Posterior cingulate gyrus (tissue), 11 donors: ENCODE measurements around the gene RFC3.
A peak's percentile ranks its signal among the peaks of the same experiment; 100 is the strongest.

Experiments used
- DNase-seq, 10 donors: peaks; one replicate each; pipeline versions ENCODE4 v3.0.0 to v3.0.0-alpha.2; 2020 to 2021; ENCODE audit warnings: mixed read lengths in 3 of 10
- intact Hi-C: fragments of 100-400 bp; cut with DNase I; formaldehyde crosslinking; loops from one replicate; pipeline ENCODE4 v1.15.1; 2023

Gene RFC3

DNA sequence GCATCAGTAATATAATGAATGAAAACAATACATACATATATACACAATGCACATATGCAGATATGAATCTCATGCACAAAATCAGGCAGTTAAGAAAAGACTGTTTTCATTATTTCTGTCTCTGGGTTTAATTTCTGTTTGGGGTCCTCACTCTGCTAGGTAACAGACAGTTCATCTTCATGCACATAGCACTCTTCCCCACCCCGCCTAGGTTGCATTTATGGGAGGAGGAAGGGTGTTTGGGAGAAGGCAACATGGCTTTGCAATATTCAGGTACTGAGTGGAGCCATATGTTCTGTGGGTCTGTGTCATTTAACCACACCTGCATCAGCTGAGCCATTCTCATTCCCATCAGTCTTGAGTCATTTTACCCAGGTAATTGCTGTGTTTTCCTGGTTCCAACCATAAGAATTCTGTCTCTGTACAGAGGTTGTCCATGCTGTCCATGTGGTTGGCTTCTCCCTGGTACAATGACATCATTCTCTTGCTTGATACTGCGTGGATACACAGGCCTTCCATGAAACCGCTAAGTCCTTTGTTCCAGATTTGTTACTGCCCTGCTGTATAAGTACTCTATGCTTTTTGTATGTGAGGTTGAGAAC is 45.3 kb downstream of the RFC3 start:
- DNase-seq: no peak
- intact Hi-C loops: no loop called here

DNA sequence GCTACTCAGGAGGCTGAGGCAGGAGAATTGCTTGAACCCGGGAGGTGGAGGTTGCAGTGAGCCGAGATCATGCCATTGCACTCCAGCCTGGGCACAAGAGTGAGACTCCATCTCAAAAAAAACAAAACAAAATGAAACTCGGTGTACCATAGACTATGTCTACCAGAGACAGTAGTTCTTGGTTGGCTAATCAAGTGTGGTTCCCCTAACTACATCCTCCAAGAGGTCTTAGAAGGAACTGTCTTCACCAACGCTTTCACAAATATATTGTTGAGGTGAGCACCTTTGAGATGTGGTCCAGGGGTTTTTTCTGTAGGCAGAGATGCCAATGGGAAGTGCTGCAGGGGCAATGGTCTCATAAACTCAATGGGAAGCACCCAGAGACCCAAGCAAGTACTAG is 48.0 kb downstream of the RFC3 start:
- intact Hi-C loops: no loop called here
- no peak for DNase-seq

DNA sequence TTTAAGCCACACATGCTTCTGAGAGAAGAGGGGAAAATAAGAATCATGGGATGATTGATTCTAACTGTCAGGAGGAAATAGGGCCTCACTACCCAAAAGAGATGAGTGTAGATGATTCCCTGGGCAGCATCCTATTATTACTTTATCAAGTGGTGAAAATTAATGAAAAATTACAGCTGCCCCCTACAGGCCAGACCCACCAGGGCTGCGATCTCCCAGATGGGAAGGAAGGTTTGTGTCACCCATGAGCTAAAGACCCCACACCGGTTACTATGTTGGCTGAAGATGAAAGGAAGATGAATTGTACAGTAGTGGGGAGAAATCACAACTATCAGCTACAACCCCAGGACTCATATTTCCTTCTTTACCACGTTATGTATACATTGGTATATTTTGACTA is 49.5 kb downstream of the RFC3 start:
- no peak for DNase-seq
- intact Hi-C loops: no loop called here

DNA sequence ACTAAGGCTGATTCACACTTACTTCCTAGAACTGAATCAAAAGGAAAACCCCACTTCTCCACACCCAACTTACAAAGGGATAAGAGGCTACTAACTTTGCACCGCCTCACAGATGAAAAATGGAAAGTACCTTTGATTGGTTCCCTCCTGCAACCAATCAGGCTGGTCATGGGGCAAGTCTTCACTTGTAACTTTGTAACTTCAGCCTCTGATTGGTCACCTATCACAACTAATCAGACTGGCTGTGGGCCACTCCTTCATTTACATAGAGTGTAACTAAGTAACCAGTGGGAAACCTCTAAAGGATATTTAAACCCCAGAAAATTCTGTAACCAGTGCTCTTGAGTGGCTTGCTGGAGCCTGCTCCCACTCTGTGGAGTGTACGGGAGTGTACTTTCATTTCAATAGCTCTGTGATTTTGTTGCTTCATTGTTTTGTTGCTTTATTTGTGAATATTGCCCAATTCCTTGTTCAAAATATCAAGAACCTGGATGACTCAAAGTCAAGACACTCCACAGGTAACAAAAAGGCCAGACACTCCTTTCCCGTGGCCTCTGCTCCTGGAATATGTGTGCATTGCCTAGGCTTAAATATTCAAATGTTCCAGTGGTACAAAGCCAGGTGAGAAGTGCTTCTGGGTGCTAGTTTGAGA is 50.5 kb downstream of the RFC3 start:
- intact Hi-C loops: no loop called here
- no peak for DNase-seq

DNA sequence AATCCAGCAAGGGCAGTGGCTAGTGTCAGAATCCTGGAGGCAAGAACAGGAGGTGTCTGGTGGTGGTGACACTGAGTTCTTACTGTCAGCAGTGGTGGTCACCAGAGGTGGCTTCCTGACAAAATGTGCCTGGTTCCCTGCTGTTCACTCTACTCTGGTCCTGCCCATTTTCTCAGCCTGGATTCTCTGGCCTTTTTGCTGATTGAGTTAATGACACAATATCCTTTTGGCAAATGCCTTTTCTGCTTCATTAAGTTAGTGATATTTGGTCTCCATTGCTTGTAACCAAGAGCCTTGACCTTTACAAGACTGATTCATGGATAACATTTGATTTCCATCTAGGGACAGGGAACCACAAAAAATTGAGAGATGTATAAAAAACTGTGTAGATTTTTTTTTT is 51.1 kb downstream of the RFC3 start:
- DNase-seq: no peak
- intact Hi-C loops: no loop called here

DNA sequence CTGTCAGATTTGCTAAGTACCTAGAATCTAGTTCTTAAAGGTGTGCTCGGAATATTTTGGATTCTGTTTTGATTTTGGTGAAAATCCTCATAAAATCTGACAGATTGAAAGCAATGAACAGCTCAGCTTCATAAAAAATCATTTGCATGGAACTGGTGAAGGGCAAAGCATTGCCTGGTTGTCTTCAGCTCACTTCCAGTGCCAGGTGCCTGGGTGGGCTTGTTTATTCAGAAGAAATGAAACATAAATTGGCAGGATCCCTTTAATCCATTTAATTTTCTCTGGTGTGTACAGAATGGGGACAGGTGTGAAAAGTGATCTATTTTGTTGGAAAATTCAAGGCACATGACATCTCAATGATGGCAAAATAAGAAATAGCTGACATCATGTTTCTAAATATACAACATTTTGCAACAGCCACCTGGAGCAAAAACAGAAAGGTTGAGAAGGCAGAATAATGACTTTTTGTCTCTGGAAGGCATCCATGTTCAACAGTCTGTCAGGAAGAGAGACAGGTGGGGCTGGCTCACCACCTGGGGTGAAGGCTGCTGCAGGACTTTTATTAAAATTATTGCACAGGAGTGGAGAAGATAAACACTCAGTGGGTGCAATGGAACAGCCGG is 52.2 kb downstream of the RFC3 start:
- intact Hi-C loops: no loop called here
- DNase-seq: no peak

DNA sequence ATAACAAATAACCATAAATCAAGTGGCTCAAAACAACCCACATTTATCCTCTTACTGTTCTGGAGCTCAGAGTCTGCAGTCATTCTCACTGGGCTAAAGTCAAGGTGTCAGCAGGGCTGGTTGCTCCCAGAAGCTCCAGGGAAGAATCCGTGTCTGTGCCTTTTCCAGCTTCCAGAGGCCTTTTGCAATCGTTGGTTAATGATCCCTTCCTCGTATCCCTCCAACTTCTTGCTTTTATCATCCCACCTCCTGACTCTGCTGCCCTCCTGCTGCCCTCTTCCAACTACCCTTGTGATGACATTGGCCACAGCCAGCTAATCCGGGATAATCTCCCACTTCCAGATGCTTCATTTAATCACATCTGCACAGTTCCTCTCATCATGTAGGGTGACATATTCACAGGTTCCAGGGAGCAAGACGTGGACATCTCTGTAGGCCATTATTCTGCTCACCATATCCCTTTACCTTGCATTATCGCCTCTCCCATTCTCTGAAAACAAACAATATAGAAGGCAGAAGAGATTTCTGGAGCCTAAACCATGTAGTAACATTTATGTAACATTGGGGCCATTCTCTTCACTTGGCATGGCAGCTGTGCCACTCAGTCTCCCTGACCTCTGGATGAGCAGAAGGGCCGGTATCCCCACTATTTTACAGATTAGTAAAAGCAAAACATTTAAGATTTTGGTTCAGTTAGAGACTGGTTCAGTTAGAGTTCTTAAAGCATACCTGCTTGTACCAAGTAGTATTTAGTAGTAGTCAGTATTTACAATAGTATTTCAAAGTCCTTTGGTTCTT is 53.5 kb downstream of the RFC3 start:
- DNase-seq: no peak
- intact Hi-C loops: no loop called here

DNA sequence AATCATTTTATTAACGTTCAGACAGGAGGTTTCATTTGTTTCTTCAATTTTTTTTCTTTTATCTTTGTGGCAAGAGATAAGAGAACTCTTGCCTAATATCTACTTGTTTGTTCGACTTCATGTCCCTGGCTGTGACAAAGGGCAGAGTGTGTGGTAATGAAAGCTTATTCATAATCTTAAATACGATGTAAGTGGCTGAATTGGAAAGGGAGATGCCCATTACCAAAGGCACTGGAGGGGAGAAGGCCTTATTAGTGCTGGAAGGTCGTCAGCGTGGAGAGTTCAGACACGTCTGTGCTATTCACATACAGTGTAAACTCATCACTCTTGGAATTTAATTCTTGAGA is 54.0 kb downstream of the RFC3 start:
- DNase-seq: no peak
- intact Hi-C loops: no loop called here

DNA sequence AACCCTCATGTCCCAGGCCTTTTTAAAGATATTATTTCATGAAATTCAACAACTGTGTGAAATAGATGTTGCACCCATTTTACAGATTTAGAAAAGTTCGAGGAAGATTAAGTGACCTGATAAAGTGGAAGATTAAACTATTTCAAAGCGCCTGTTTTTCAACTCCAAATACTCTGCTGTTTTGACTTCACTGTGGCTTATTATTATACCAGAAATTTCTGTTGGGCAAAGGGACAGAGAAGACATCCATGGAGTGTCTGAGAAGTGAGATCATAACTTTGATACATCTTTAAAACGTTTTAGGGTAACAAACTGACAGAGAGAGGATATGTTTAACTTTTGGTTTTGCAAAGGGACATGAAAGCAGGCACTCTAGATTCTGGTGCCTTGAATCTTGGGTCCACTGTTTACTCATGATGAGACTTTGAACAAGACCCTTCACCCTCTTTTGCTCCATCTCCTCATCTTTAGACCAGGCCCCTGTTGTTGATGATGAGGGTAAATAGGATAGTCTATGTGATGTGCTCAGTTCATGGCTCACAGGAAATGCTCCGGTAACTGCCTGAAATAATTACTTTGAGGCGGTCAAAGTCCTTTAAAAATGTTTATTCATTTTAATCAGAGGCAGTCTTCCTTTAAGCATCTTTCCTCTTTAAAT is 55.4 kb downstream of the RFC3 start:
- no peak for DNase-seq
- intact Hi-C loops: no loop called here

DNA sequence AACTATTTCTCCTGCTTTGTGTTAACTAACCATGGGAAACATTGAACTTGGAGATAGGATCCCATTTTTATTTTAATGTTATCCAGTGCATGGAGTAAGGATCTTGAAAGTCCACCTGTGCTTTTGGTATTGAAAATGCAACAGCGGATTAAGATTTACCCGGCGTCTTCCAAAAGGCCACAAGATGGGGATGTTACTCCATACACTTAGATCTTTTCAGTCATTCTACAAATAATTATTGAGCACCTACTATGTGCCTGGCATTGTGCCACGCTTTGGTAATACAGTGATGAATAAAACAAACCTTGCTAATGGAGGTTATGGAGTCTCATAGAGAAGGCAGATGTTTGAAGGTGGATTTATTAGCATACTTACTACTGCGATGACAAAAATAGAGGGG is 56.9 kb downstream of the RFC3 start:
- DNase-seq: no peak
- intact Hi-C loops: no loop called here

DNA sequence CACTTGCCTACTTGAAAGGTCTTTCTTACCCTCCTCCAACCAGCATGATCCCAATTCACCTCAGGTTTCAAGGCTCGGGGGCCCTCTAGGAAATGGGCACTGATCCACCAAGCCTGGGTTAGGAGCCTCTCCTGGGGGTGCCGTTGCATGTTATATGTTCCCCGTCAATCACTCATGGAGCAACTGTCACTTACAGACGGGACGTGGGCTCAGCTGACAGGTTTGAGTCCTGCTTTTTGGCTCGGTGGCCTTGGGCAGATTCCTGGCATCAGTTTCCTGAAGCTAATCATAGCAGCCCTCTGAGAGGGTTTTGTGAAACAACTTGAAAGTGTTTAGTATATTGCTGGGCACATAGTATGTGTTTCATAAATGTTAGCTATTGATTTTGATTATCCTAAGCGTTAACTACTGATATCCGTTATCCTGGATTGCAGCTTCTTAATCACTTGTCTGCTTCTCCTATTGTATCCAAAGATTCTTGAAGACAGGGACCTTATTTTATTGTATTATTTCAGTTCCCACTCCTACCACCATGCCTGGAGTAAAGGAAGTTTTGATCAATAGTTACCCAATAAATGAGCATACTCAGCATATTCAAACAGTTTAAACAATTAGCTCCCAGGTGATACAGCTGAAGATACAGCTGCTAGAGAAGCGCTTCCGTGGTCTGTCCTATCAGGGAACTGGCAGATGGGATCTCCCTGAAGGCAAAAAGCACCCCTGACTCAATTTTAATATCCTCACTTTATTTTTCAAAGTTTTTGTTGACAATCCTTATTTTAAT is 57.9 kb downstream of the RFC3 start:
- DNase-seq: no peak
- intact Hi-C loops: no loop called here

DNA sequence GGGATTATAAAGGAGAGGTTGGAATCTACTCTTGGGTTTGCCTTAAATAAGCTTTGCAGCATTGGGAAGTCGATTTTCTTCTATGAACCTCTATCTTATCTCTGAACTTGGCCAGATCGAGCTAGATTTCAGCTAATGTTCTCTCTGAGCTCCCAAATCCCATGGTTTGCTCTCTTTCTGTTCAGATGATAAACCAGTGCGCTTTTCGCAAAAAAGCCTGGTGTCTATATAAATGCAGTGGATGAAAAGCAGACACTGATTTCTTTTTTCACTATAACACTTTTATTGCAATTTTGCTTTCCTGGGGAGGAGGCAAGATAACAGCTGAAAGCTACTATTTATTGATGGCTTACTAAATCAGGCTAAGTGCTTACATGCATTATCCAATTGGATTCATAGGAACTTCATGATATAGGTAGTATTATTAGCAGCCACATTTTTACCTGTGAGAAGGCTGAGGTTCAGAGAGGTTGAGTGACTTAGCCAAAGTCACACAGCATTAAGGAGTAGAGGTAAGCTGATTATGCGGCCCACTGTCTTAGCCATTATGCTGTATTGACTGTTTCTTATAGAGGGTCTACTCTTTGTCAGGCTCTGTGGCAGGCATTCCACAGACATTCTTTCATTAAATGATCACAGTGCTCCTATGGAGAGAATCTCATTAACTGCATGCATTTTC is 58.9 kb downstream of the RFC3 start:
- no peak for DNase-seq
- intact Hi-C loops: no loop called here

DNA sequence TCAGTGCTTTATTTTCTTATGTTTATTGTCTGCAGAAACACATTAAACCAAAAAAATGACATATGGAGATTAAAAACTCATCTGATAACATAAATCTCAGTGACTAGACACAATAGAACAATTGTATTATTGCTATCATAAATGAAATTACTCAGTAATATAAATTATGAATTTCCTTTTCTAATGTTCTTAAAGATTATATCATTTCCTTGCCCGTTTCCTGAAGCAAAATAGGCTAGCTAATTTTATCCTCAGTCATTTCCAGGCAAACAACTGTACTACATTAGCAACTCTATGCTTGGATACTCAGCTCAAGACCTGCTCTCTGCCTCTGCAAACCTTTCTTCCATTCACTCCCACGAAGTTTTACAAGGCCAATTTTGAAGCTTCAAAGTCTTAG is 61.2 kb downstream of the RFC3 start:
- intact Hi-C loops: no loop called here
- DNase-seq: no peak

DNA sequence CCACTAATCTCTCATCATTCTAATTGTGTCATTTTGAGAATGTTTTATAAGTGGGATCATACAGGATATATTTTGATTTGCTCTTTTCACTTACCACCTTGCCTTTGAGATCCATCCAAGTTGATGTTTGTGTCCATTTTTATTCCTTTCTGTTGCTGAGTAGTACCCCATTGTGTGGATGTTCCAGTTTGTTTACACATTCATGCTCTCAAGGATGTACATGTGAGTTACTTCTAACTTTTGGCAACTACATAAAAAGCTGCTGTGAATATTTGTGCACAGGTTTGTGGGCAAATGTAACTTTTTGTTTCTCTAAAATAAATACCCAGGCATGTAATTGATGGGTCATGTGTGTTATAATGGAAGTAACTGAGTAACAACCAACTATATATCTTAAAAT is 64.9 kb downstream of the RFC3 start:
- intact Hi-C loops: no loop called here
- DNase-seq: no peak

DNA sequence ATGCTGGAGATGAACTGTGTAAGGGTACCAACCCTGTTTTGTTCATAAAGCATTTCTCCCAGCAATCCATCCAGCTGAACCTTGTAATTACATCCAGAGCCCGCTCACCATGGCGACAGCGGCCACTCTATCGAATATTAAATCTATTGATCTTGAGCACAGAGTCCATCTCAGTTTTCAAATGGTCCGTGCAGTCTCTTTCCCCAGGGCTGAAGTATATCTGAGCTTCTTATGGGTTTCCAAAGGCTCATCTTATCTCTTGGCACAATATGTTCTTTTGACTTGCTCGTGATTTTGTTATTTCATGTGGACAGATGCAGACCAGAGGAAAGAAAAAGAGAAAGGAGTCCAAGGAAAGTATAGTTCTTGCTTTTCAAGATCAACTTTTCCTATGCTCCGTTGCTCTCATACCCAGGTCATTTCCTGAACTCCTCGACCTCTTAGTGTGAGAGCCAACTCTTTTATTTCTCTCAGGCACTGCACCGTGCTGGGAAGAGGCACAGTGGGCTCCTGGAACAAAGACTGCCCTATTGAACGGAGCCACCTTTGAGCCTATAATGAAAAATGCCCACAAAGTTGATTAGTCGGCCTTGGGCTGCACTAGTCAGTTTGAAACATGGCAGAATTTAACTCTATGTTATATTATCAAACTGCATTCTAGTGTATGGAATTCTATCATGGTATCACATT is 66.7 kb downstream of the RFC3 start:
- intact Hi-C loops: no loop called here
- DNase-seq: peak in 1 of 10 donors; percentile 52
